Skeletal muscle tissue (tissue), 4 donors: ENCODE results near the gene TMEM45B. TPM values are rescaled to one million over a fixed set of nuclear protein-coding genes. Genes with fewer than 3 reads are reported as not detected.
"Not testable (repeated sequence)": the region's sequence is repeated elsewhere in the genome, so short reads cannot be mapped to it uniquely, and the experiment has no call there.

ENCODE experiments used
- H3K27ac ChIP-seq: one replicate; pipeline ENCODE4 v1.7.0; 2013; ENCODE audit warnings: mild to moderate bottlenecking, low read depth, low read length, inconsistent platforms
- H3K27me3 ChIP-seq, 3 donors: one replicate each; pipeline ENCODE4 v1.7.0; 2013; ENCODE audit warnings: low read length in 3 of 3; ENCODE audit not compliant: control insufficient read depth in 3 of 3, insufficient read depth in 3 of 3
- H3K36me3 ChIP-seq, 3 donors: one replicate each; pipeline ENCODE4 v1.7.0; 2013; ENCODE audit warnings: low read length in 3 of 3; ENCODE audit not compliant: control insufficient read depth in 3 of 3, insufficient read depth in 3 of 3
- H3K4me1 ChIP-seq, 3 donors: one replicate each; pipeline ENCODE4 v1.7.0; 2013; ENCODE audit warnings: low read length in 3 of 3, mild to moderate bottlenecking in 3 of 3; ENCODE audit not compliant: control insufficient read depth in 3 of 3, insufficient read depth in 3 of 3
- H3K4me3 ChIP-seq, 3 donors: one replicate each; pipeline ENCODE4 v1.7.0; 2013; ENCODE audit warnings: low read length in 3 of 3
- H3K9ac ChIP-seq, 3 donors: one replicate each; pipeline ENCODE4 v1.7.0; 2013; ENCODE audit warnings: low read length in 3 of 3, mild to moderate bottlenecking in 3 of 3, moderate library complexity in 2 of 3, low read depth in 1 of 3
- H3K9me3 ChIP-seq, 3 donors: one replicate each; pipeline ENCODE4 v1.7.0; 2013; ENCODE audit warnings: low read length in 3 of 3; ENCODE audit not compliant: control insufficient read depth in 3 of 3
- total RNA-seq: library from RNA; depleted of rRNA; stranded (reverse); fragments of >200 nt; gene quantifications from one replicate; pipeline ENCODE4 v1.2.3, GENCODE V29; 2014
- donor health status: Osteomylitis.

Gene TMEM45B
- total RNA-seq, 1 donor from 2014 or later: not detected

GRCh38 chr11:129785383-129786111 is 30.1 kb upstream of the TMEM45B start:
- H3K9ac ChIP-seq: no peak overlapping the region
- H3K4me1 ChIP-seq: no peaks in the 10 kb centered on the region
- H3K27ac ChIP-seq: no peak overlapping the region
- no peak overlapping the region for H3K4me3 ChIP-seq
- no peaks in the 10 kb centered on the region for H3K9me3 ChIP-seq
- H3K36me3 ChIP-seq: no peaks in the 10 kb centered on the region
- H3K27me3 ChIP-seq: no peaks in the 10 kb centered on the region

- not testable (repeated sequence) for H3K4me3 ChIP-seq, H3K9ac ChIP-seq, H3K9me3 ChIP-seq, H3K27ac ChIP-seq, H3K27me3 ChIP-seq, H3K4me1 ChIP-seq, H3K36me3 ChIP-seq
Measured at GRCh38 chr11:129786112-129786416, 29.6 kb upstream of the TMEM45B start.

GRCh38 chr11:129787532-129788155 is 28.0 kb upstream of the TMEM45B start:
- Histone ChIP-seq H3K9me3 (no peaks in the 10 kb centered on the region), H3K36me3 (no peaks in the 10 kb centered on the region)

GRCh38 chr11:129788278-129788677 is 27.4 kb upstream of the TMEM45B start:
- Histone ChIP-seq H3K9ac (no peak overlapping the region), H3K4me3 (no peak overlapping the region), H3K36me3 (no peaks in the 10 kb centered on the region), H3K27me3 (no peaks in the 10 kb centered on the region), H3K9me3 (no peaks in the 10 kb centered on the region), H3K27ac (no peak overlapping the region), H3K4me1 (no peaks in the 10 kb centered on the region)

More at GRCh38 chr11:129787532-129788155, 28.0 kb upstream of the TMEM45B start:
- Histone ChIP-seq H3K4me1 (no peaks in the 10 kb centered on the region), H3K27ac (no peak overlapping the region), H3K4me3 (no peak overlapping the region), H3K27me3 (no peaks in the 10 kb centered on the region), H3K9ac (no peak overlapping the region)

- Histone ChIP-seq H3K4me3 (no peak overlapping the region), H3K27ac (no peak overlapping the region), H3K4me1 (no peaks in the 10 kb centered on the region), H3K9ac (no peak overlapping the region), H3K27me3 (no peaks in the 10 kb centered on the region), H3K9me3 (no peaks in the 10 kb centered on the region), H3K36me3 (no peaks in the 10 kb centered on the region)
Measured at GRCh38 chr11:129790106-129790505, 25.5 kb upstream of the TMEM45B start.

GRCh38 chr11:129791515-129791914 is 24.1 kb upstream of the TMEM45B start:
- Histone ChIP-seq H3K4me1 (no peaks in the 10 kb centered on the region), H3K36me3 (no peaks in the 10 kb centered on the region), H3K27me3 (no peaks in the 10 kb centered on the region), H3K9me3 (no peaks in the 10 kb centered on the region), H3K4me3 (no peak overlapping the region), H3K9ac (no peak overlapping the region), H3K27ac (no peak overlapping the region)

- Histone ChIP-seq H3K9me3 (peaks cover 0 to under 1% (median 0%) of the 10 kb centered on the region in 3 donors), H3K4me3 (no peak overlapping the region), H3K4me1 (no peaks in the 10 kb centered on the region), H3K9ac (no peak overlapping the region), H3K27ac (no peak overlapping the region), H3K36me3 (no peaks in the 10 kb centered on the region), H3K27me3 (no peaks in the 10 kb centered on the region)
Measured at GRCh38 chr11:129792663-129793062, 23.0 kb upstream of the TMEM45B start.

GRCh38 chr11:129795089-129795488 is 20.6 kb upstream of the TMEM45B start:
- H3K9me3 ChIP-seq: peaks cover 0 to 2% (median 0%) of the 10 kb centered on the region in 3 donors
- no peaks in the 10 kb centered on the region for H3K27me3 ChIP-seq
- H3K27ac ChIP-seq: no peak overlapping the region
- no peaks in the 10 kb centered on the region for H3K36me3 ChIP-seq
- no peak overlapping the region for H3K4me3 ChIP-seq
- H3K9ac ChIP-seq: no peak overlapping the region
- no peaks in the 10 kb centered on the region for H3K4me1 ChIP-seq

GRCh38 chr11:129798212-129798611 is 17.4 kb upstream of the TMEM45B start:
- H3K36me3 ChIP-seq: no peaks in the 10 kb centered on the region
- peaks cover 0 to 3% (median 0%) of the 10 kb centered on the region in 3 donors for H3K27me3 ChIP-seq
- peaks cover 0 to 2% (median 0%) of the 10 kb centered on the region in 3 donors for H3K9me3 ChIP-seq
- H3K27ac ChIP-seq: no peak overlapping the region
- H3K4me1 ChIP-seq: no peaks in the 10 kb centered on the region
- H3K9ac ChIP-seq: no peak overlapping the region
- H3K4me3 ChIP-seq: no peak overlapping the region

- not testable (repeated sequence) for H3K27ac ChIP-seq, H3K36me3 ChIP-seq, H3K4me1 ChIP-seq, H3K4me3 ChIP-seq, H3K9ac ChIP-seq, H3K9me3 ChIP-seq, H3K27me3 ChIP-seq
Measured at GRCh38 chr11:129800162-129800561, 15.5 kb upstream of the TMEM45B start.
